ENCODE measurements around the gene TRIM51.

Gene TRIM51

DNA sequence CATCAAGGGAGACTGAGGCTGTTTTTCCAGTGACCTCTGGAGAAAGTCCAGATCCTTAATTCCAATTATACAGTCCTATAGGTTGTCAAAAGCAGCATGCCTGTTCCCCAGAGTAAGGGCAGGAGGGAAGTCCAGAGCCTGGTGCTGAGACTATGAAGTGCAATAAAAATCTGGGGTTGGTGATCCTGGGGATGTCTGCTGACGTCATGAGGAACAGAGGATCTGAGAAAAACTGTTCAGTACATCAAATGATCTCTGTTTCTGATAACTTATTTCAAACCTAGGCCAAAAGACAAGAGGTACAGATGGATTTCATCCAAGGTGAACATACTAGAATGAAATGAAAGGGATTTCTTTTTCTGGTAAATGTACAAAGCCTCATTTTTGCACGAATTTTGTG, 19.2 kb downstream of the TRIM51 start:
- no peak for ATAC-seq
- no peak for TF ChIP-seq ZNF8 (CRISPR knock-in tag; IDR thresholded peaks at IDR 0.05)
- TF ChIP-seq PATZ1 (CRISPR knock-in tag; IDR thresholded peaks at IDR 0.05; ENCODE audit: borderline replicate concordance): no peak
- TF ChIP-seq ZC3H10 (CRISPR knock-in tag; IDR thresholded peaks at IDR 0.05): no peak
- TF ChIP-seq TCF4 (CRISPR knock-in tag; IDR thresholded peaks at IDR 0.05; ENCODE audit: borderline replicate concordance): no peak
- TF ChIP-seq TOX (CRISPR knock-in tag; IDR thresholded peaks at IDR 0.05; ENCODE audit: borderline replicate concordance): no peak
- TF ChIP-seq CSRNP3 (CRISPR knock-in tag; IDR thresholded peaks at IDR 0.05): no peak
- TF ChIP-seq RARB (CRISPR knock-in tag; IDR thresholded peaks at IDR 0.05): no peak
- TF ChIP-seq PPARA (CRISPR knock-in tag; IDR thresholded peaks at IDR 0.05; ENCODE audit: borderline replicate concordance): no peak
- TF ChIP-seq CSDC2 (CRISPR knock-in tag; IDR thresholded peaks at IDR 0.05): no peak
- TF ChIP-seq SNAI2 (CRISPR knock-in tag; IDR thresholded peaks at IDR 0.05): no peak
- TF ChIP-seq ZFP3 (CRISPR knock-in tag; IDR thresholded peaks at IDR 0.05): no peak
- TF ChIP-seq ZFP30 (CRISPR knock-in tag; IDR thresholded peaks at IDR 0.05): no peak
- TF ChIP-seq, protein P1, sequence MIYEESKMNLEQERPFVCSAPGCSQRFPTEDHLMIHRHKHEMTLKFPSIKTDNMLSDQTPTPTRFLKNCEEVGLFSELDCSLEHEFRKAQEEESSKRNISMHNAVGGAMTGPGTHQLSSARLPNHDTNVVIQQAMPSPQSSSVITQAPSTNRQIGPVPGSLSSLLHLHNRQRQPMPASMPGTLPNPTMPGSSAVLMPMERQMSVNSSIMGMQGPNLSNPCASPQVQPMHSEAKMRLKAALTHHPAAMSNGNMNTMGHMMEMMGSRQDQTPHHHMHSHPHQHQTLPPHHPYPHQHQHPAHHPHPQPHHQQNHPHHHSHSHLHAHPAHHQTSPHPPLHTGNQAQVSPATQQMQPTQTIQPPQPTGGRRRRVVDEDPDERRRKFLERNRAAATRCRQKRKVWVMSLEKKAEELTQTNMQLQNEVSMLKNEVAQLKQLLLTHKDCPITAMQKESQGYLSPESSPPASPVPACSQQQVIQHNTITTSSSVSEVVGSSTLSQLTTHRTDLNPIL (CRISPR knock-in tag; IDR thresholded peaks at IDR 0.05; ENCODE audit: low read depth): no peak
- TF ChIP-seq OSR1 (CRISPR knock-in tag; IDR thresholded peaks at IDR 0.05): no peak
- TF ChIP-seq ZNF565 (CRISPR knock-in tag; conservative IDR thresholded peaks at IDR 0.05; ENCODE audit: low read depth): no peak
- no peak for TF ChIP-seq GLIS3 (CRISPR knock-in tag; IDR thresholded peaks at IDR 0.05)
- no peak for TF ChIP-seq BACH2 (CRISPR knock-in tag; IDR thresholded peaks at IDR 0.05; ENCODE audit: borderline replicate concordance)
- TF ChIP-seq, protein P2, sequence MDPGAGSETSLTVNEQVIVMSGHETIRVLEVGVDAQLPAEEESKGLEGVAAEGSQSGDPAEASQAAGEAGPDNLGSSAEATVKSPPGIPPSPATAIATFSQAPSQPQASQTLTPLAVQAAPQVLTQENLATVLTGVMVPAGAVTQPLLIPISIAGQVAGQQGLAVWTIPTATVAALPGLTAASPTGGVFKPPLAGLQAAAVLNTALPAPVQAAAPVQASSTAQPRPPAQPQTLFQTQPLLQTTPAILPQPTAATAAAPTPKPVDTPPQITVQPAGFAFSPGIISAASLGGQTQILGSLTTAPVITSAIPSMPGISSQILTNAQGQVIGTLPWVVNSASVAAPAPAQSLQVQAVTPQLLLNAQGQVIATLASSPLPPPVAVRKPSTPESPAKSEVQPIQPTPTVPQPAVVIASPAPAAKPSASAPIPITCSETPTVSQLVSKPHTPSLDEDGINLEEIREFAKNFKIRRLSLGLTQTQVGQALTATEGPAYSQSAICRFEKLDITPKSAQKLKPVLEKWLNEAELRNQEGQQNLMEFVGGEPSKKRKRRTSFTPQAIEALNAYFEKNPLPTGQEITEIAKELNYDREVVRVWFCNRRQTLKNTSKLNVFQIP (CRISPR knock-in tag; IDR thresholded peaks at IDR 0.05; ENCODE audit: borderline replicate concordance, low read depth): no peak
- no peak for TF ChIP-seq ARNTL (CRISPR knock-in tag; IDR thresholded peaks at IDR 0.05; ENCODE audit: borderline replicate concordance, low read depth)

- no peak for ATAC-seq
- TF ChIP-seq GLIS3 (CRISPR knock-in tag; IDR thresholded peaks at IDR 0.05): no peak
- TF ChIP-seq SNAI2 (CRISPR knock-in tag; IDR thresholded peaks at IDR 0.05): no peak
- no peak for TF ChIP-seq TCF4 (CRISPR knock-in tag; IDR thresholded peaks at IDR 0.05; ENCODE audit: borderline replicate concordance)
- TF ChIP-seq RARB (CRISPR knock-in tag; IDR thresholded peaks at IDR 0.05): no peak
- no peak for TF ChIP-seq ZNF8 (CRISPR knock-in tag; IDR thresholded peaks at IDR 0.05)
- no peak for TF ChIP-seq ZNF565 (CRISPR knock-in tag; conservative IDR thresholded peaks at IDR 0.05; ENCODE audit: low read depth)
- TF ChIP-seq TOX (CRISPR knock-in tag; IDR thresholded peaks at IDR 0.05; ENCODE audit: borderline replicate concordance): no peak
- no peak for TF ChIP-seq ARNTL (CRISPR knock-in tag; IDR thresholded peaks at IDR 0.05; ENCODE audit: borderline replicate concordance, low read depth)
Observed at GRCh38 chr11:55914482-55914881, 31.4 kb downstream of the TRIM51 start, which contains the start of gene OR5W2. Gene OR5W2, minus strand, starts transcription at chr11:55914582. Its CDS starts 0 bp downstream, at chr11:55914582.

DNA sequence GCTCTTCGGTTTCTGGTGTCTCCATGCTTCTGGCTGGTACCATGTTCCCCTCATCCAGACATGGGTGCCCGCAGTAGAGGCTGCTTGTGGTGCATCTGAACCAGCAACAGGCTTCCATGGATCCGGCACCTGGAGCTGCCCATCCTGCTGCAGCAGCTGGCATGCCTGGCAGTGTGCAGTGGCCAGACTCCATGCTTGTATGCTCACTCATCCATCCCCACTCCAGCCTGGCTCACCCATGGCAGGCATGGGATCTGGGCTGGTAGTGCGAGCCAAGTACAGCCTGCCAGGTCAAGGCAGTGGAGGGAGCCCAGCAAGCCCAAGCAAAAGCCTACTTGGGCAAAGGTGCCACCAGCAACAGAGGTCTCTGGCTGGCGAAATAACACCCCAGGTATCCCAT, 37.4 kb downstream of the TRIM51 start:
- TF ChIP-seq ZFP3 (CRISPR knock-in tag; IDR thresholded peaks at IDR 0.05) (no peak), ZNF565 (CRISPR knock-in tag; conservative IDR thresholded peaks at IDR 0.05; ENCODE audit: low read depth) (no peak), CSDC2 (CRISPR knock-in tag; IDR thresholded peaks at IDR 0.05) (no peak), TCF4 (CRISPR knock-in tag; IDR thresholded peaks at IDR 0.05; ENCODE audit: borderline replicate concordance) (no peak), BACH2 (CRISPR knock-in tag; IDR thresholded peaks at IDR 0.05; ENCODE audit: borderline replicate concordance) (no peak), ZNF70 (CRISPR knock-in tag; IDR thresholded peaks at IDR 0.05) (no peak), ZFP30 (CRISPR knock-in tag; IDR thresholded peaks at IDR 0.05) (no peak), PATZ1 (CRISPR knock-in tag; IDR thresholded peaks at IDR 0.05; ENCODE audit: borderline replicate concordance) (no peak), PPARA (CRISPR knock-in tag; IDR thresholded peaks at IDR 0.05; ENCODE audit: borderline replicate concordance) (no peak)
- TF ChIP-seq, protein P1 (CRISPR knock-in tag; IDR thresholded peaks at IDR 0.05; ENCODE audit: low read depth): no peak
- ATAC-seq: no peak
